Gastroesophageal sphincter (tissue), 4 donors: Measurements from ENCODE around the gene TMEM61. TPM values are rescaled to one million over a fixed set of nuclear protein-coding genes. Genes with fewer than 3 reads are reported as not detected.

Source experiments
- ATAC-seq: fragments of 150-250 bp; one replicate; pipeline ENCODE4 v1.9.1; 2016; ENCODE audit warnings: mild to moderate bottlenecking, moderate library complexity
- H3K27ac ChIP-seq, 4 donors: fragments of 200-600 bp; sonication (generic) in 3 of 4; 1 replicate in 3 of 4; 2 replicates in 1 of 4; pipeline ENCODE4 v1.5.1; 2016 to 2019
- H3K27me3 ChIP-seq: fragments of 200-600 bp; sonication (generic); one replicate; pipeline ENCODE4 v1.5.1; 2019
- H3K36me3 ChIP-seq, 2 donors: fragments of 200-600 bp; sonication (generic); one replicate each; pipeline ENCODE4 v1.5.1; 2019; ENCODE audit warnings: control low read depth in 1 of 2
- H3K4me1 ChIP-seq, 3 donors: fragments of 200-600 bp; sonication (generic); 1 replicate in 2 of 3; 2 replicates in 1 of 3; pipeline ENCODE4 v1.5.1; 2016 to 2019; ENCODE audit warnings: control low read depth in 2 of 3
- H3K4me3 ChIP-seq, 2 donors: fragments of 200-600 bp; sonication (generic); one replicate each; pipeline ENCODE4 v1.5.1; 2019; ENCODE audit warnings: mild to moderate bottlenecking in 1 of 2, moderate library complexity in 1 of 2
- H3K9me3 ChIP-seq, 3 donors: fragments of 200-600 bp; sonication (generic); one replicate each; pipeline ENCODE4 v1.5.1; 2017 to 2019; ENCODE audit warnings: control low read depth in 2 of 3
- CTCF ChIP-seq, 4 experiments: fragments of 200-600 bp in 2 of 4; fragments of 450-650 bp in 2 of 4; sonication (generic) in 1 of 4; IDR thresholded peaks; one replicate each; pipeline ENCODE4 v1.5.1; 2017 to 2019; ENCODE audit warnings: antibody characterized with exemption in 4 of 4, mild to moderate bottlenecking in 2 of 4, moderate library complexity in 2 of 4
- EP300 ChIP-seq: sonication (generic); formaldehyde crosslinking; IDR thresholded peaks from one replicate; pipeline ENCODE4 v1.6.1; 2017; ENCODE audit warnings: antibody characterized with exemption, mild to moderate bottlenecking
- POLR2A ChIP-seq, 2 donors: fragments of 450-650 bp; IDR thresholded peaks; one replicate each; pipeline ENCODE4 v1.6.1; 2017; ENCODE audit warnings: antibody characterized with exemption in 2 of 2, mild to moderate bottlenecking in 2 of 2, moderate library complexity in 1 of 2
- POLR2AphosphoS5 ChIP-seq: sonication (generic); formaldehyde crosslinking; IDR thresholded peaks from one replicate; pipeline ENCODE4 v1.6.1; 2017; ENCODE audit warnings: antibody characterized with exemption
- whole genome bisulfite sequencing, 2 donors: methylation state at CpG; one replicate each; pipeline ENCODE4 v1.1.5; 2018; ENCODE audit warnings: low coverage in 1 of 2; 5-methylcytosine and 5-hydroxymethylcytosine counted together
- total RNA-seq, 4 donors: library from RNA; depleted of rRNA; stranded (reverse); fragments of >200 nt; gene quantifications; one replicate each; pipeline ENCODE4 v1.1.0, GENCODE V29; 2016

TMEM61 gene
- total RNA-seq, 4 donors from 2014 or later: 1.5 to 2.5 (median 1.5) TPM; not detected in 1

- H3K4me3 ChIP-seq: no peak overlapping the region
- ATAC-seq: no peak
- H3K4me1 ChIP-seq: peaks cover 0 to 15% (median 9%) of the 10 kb centered on the region in 3 donors
- H3K27ac ChIP-seq: no peak overlapping the region
- 87% methylated on average over 4 of the region's 4 CpGs; no CpG with 5 or more reads in 1 of the 2 donors for WGBS, 2 donors
- TF ChIP-seq EP300 (no peak), CTCF (IDR thresholded peaks at IDR 0.05) (no peak), POLR2AphosphoS5 (no peak), POLR2A (IDR thresholded peaks at IDR 0.05) (no peak)
- no peaks in the 10 kb centered on the region for H3K27me3 ChIP-seq
- H3K36me3 ChIP-seq: no peaks in the 10 kb centered on the region
- H3K9me3 ChIP-seq: no peaks in the 10 kb centered on the region
Observed at GRCh38 chr1:54951810-54952226, 28.6 kb upstream of the TMEM61 start.

GRCh38 chr1:54952950-54953718, 27.3 kb upstream of the TMEM61 start:
- no peaks in the 10 kb centered on the region for H3K36me3 ChIP-seq
- 87 to 88% methylated on average over 3 to 4 of the region's 4 CpGs for WGBS, 2 donors
- no peak for ATAC-seq
- peaks cover 0 to 15% (median 9%) of the 10 kb centered on the region in 3 donors for H3K4me1 ChIP-seq
- TF ChIP-seq CTCF (IDR thresholded peaks at IDR 0.05) (no peak), POLR2AphosphoS5 (no peak), POLR2A (IDR thresholded peaks at IDR 0.05) (no peak), EP300 (no peak)
- H3K9me3 ChIP-seq: peaks cover 0 to 7% (median 0%) of the 10 kb centered on the region in 3 donors
- H3K27me3 ChIP-seq: no peaks in the 10 kb centered on the region
- no peak overlapping the region for H3K4me3 ChIP-seq
- no peak overlapping the region for H3K27ac ChIP-seq

GRCh38 chr1:54953846-54954245, 26.6 kb upstream of the TMEM61 start:
- no peak for TF ChIP-seq CTCF (IDR thresholded peaks at IDR 0.05)
- TF ChIP-seq EP300: no peak
- no peak for TF ChIP-seq POLR2AphosphoS5
- Histone ChIP-seq H3K27ac (no peak overlapping the region), H3K4me1 (peaks cover 0 to 15% (median 9%) of the 10 kb centered on the region in 3 donors), H3K4me3 (no peak overlapping the region), H3K9me3 (peaks cover 0 to 7% (median 0%) of the 10 kb centered on the region in 3 donors), H3K36me3 (no peaks in the 10 kb centered on the region), H3K27me3 (no peaks in the 10 kb centered on the region)
- ATAC-seq: no peak
- WGBS, 2 donors: 44% methylated on average over 2 of the region's 3 CpGs; no CpG with 5 or more reads in 1 of the 2 donors

GRCh38 chr1:54955359-54955758, 25.1 kb upstream of the TMEM61 start:
- Histone ChIP-seq H3K36me3 (no peaks in the 10 kb centered on the region), H3K9me3 (peaks cover 0 to 7% (median 0%) of the 10 kb centered on the region in 3 donors), H3K4me1 (peaks cover 0 to 10% (median 7%) of the 10 kb centered on the region in 3 donors), H3K27ac (peak overlapping the region in 1 of 4 donors; percentile 23), H3K4me3 (no peak overlapping the region), H3K27me3 (no peaks in the 10 kb centered on the region)
- ATAC-seq: no peak
- no peak for TF ChIP-seq CTCF (IDR thresholded peaks at IDR 0.05)
- no peak for TF ChIP-seq EP300
- no peak for TF ChIP-seq POLR2A (IDR thresholded peaks at IDR 0.05)
- no peak for TF ChIP-seq POLR2AphosphoS5
- 80 to 100% methylated on average over 1 of the region's 1 CpG for WGBS, 2 donors

GRCh38 chr1:54956726-54957125, 23.7 kb upstream of the TMEM61 start:
- H3K4me3 ChIP-seq: no peak overlapping the region
- no peaks in the 10 kb centered on the region for H3K27me3 ChIP-seq
- TF ChIP-seq CTCF (IDR thresholded peaks at IDR 0.05): no peak
- TF ChIP-seq POLR2AphosphoS5: no peak
- no peak for TF ChIP-seq EP300
- no peak for TF ChIP-seq POLR2A (IDR thresholded peaks at IDR 0.05)
- H3K36me3 ChIP-seq: no peaks in the 10 kb centered on the region
- H3K4me1 ChIP-seq: no peaks in the 10 kb centered on the region
- peaks cover 0 to 7% (median 0%) of the 10 kb centered on the region in 3 donors for H3K9me3 ChIP-seq
- H3K27ac ChIP-seq: no peak overlapping the region
- no peak for ATAC-seq
- WGBS, 2 donors: 90 to 97% methylated on average over 3 to 4 of the region's 4 CpGs
